HG03045 (cell line): ENCODE data around the gene LRRC40.
"Not testable (repeated sequence)": the region's sequence is repeated elsewhere in the genome, so short reads cannot be mapped to it uniquely, and the experiment has no call there.

ENCODE experiments used
- ATAC-seq: cut with Tn5 transposase; IDR thresholded peaks from one replicate; pipeline ENCODE4 v1.9.1; 2021; ENCODE audit warnings: mild to moderate bottlenecking, moderate library complexity; ENCODE audit not compliant: unreplicated experiment

LRRC40 gene

DNA sequence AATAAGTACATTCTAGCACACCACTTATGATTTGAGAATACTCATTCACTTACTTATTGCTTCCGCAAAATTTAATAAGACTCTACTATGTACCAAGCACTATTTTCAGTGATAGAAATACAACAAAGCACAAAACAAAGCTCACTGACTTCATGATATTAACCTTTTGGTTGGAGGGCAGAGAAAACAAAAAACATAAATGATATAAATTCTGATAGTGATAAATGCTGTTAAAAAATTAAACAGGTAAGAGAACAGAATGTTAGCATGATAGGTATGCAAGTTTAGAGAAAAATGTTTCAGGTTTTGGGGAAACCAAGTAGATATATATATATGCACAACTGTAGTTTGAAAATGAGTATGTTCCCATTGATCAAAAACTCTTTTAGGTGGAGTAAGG, 1.2 kb downstream of the LRRC40 start:
- no peak for ATAC-seq

DNA sequence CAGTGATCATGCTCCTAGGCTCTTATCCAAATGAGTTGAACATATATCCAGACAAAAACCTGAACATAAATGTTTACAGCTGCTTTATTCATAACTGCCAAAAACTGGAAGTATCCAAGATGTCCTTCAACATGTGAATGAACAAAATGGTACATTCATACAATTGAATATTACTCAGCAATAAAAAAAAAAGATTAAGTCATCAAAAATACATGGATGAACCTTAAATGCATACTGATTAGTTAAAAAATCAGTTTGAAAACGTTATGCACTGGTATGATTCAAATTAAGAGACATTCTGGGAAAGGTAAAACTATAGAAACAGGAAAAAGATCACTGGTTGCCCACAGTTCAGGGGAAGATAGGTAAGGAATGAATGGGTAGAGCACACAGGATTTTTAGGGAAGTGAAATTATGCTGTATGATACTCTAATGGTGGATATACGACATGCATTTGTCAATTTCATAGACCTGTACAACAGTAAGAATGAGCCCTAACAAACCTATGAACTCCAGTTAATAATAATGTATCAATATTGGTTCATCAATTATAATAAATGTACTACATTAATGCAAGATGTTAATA, 3.1 kb downstream of the LRRC40 start:
- ATAC-seq = no peak

DNA sequence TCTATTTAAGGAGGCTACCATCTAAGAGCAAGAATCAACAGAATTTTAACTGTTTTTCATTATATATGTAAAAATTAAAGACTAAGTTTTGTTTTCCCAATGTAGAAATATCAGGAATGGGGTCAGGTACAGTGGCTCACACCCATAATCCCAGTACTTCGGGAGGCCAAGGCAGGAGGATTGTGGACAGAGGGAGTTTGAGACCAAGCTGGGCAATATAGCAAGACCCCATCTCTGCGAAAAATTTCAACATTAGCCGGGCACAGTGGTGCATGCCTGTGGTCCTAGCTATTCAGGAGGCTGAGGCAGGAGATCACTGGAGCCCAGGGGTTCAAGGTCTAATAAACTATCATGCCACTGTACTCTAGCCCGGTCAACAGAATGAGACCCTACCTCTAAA, 5.3 kb downstream of the LRRC40 start:
- no peak for ATAC-seq

DNA sequence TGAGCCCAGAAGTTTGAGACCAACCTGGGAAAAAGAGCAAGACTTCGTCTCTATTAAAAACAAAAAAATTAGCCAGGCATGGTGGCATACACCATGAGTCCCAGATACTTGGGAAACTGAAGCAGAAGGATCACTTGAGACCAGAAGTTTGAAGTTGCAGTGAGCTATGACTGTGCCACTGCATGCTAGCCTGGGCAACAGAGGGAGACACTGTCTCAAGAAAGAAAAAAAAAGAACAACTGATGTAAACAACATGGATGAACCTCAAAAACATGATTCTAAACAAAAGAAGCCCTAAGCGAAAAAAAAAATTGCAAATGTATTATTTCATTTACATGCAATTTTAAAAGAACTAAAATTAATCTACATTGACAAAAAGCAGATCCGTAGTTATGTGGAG, 9.0 kb downstream of the LRRC40 start:
- no peak for ATAC-seq

DNA sequence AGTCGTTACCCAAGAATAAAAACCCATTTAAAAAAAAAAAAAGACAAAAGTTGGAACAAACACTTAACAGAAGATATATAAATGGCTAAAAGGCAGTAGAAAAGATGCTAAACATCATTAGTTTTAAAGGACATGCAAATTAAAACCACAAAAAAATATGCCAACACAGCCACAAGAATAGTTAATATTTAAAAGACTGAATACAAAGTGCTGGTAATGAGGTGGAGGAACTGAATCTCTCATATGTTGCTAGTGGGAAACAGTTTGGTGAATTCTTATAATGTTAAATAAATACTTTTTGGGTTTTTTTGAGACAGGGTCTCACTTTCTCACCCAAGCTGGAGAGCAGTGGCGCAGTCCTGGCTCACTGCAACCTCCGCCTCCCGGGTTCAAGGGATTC, 10.0 kb downstream of the LRRC40 start:
- no peak for ATAC-seq

DNA sequence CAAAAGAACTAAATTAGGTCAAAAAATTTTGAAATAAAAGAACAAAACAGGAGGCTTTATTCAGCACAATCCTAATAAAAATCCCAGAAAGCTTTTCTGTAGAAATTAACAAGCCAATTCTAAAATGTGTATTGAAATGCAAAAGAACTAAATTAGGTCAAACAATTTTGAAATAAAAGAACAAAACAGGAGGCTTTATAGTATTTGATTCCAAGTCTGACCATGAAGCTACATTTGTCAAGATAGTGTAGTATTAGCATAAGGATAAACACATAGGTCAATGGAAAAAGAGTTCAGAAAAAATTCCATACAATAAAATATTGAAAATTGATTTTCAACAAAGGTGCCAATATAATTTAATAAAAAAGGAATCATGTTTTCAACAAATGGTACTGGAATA, 10.8 kb downstream of the LRRC40 start:
- ATAC-seq = no peak

DNA sequence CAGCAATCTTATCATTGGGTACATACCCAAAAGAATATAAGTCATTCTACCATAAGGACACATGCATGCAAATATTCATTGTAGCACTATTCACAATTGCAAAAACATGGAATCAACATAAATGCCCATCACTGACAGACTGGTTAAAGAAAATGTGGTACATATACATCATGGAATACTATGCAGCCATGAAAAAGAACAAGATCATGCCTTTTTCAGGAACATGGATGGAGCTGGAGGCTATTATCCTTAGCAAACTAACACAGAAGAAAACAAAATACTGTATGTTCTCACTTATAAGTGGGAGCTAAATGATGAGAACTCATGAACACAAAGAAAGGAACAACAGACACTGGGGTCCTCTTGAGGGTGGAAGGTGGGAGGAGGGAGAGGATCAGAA, 12.9 kb downstream of the LRRC40 start:
- not testable (repeated sequence) for ATAC-seq

DNA sequence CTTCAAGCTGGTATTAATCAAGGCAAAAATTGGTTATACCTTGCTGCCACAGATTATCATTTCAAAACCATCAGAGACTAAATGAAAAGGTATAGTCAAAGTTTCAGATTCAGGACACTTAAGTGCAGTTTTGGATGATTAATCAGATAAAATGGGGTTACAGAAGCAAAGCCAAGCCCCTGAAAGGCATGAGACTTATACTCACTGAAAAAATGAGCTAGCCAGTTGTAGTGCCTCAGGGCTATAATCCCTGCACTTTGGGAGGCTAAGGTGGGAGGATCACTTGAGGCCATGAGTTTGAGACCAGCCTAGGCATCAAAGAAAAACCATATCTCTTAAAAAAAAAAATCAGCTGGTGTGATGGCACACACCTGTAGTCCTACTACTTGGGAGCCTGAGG, 15.2 kb downstream of the LRRC40 start:
- no peak for ATAC-seq

DNA sequence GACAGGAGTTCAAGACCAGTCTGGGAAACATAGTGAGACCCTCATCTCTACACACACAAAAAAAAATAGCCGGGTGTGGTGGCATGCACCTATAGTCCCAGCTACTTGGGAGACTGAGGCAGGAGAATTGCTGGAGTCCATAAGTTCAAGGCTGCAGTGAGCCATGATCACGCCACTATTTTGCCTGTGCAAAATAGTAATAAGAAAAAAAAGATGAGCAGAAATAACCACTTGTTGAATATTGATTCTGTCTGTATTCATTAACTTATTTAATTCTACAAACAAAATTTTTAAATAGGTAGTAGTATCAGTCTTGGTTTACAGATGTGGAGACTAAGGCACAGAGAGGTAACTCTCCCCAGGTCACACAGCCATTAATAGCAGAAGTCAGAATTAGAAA, 16.9 kb downstream of the LRRC40 start:
- no peak for ATAC-seq

DNA sequence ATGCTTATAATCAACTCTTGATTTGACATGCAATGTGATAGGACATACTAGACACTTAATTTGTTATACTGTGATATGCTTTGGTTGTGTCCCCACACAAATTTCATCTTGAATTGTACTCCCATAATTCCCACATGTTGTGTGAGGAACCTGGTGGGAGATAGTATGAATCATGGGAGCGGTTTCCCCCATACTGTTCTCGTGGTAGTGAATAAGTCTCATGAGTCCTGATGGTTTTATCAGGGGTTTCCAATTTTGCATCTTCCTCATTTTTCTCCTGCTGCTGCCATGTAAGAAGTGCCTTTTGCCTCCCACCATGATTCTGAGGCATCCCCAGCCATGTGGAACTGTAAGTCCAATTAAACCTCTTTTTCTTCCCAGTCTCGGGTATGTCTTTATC, 20.2 kb downstream of the LRRC40 start:
- not testable (repeated sequence) for ATAC-seq

DNA sequence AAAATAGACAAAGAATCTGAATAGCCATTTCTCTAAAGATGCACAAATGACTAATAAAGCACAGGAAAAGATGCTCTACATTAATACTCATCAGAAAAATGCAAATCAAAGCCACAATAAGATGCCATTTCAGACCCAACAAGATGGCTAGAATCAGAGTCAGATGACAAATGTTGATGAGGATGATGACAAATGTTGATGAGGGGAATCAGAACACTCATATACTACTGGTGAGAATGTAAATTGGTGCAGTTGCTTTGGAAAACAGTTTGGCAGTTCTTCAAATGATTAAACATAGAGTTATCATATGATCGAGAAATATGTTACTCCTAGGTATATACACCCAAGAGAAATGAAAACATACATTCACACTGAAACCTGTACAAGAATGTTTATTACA, 33.9 kb downstream of the LRRC40 start:
- no peak for ATAC-seq

DNA sequence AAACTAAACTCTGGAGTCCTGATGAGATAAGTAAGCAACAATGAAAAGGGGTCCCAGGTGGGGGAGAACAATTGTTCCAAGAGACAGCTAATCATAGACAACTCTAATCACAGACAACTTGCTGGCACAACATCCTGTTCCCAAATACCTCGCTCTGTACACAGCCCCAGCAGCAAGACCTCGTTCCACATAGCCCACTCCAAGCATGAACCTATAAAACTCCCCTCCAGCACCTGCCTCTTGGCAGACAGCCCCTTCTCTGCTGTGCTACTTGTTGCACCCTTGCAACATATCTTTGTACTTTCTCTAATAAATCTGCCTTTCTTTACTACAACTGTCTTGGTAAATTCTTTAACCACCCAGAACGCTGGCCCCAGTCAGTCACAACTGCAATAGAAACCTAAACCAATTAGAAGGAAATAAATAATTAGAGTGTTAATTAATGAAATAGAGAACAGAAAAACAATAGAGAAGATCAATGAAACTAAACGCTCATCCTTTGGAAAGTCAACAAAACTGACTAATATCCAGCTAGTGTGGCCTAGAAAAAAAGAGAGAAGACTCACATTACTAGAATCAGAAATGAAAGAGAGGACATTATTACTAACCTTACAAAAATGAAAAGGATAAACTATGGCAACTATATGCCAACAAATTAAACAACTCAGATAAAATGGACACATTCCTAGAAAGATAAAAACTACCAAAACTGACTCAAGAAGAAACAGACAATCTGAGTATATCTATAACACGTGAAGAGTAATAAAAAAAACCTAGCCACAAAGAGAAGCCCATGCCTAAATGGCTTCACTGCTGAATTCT, 36.1 kb downstream of the LRRC40 start:
- no peak for ATAC-seq

DNA sequence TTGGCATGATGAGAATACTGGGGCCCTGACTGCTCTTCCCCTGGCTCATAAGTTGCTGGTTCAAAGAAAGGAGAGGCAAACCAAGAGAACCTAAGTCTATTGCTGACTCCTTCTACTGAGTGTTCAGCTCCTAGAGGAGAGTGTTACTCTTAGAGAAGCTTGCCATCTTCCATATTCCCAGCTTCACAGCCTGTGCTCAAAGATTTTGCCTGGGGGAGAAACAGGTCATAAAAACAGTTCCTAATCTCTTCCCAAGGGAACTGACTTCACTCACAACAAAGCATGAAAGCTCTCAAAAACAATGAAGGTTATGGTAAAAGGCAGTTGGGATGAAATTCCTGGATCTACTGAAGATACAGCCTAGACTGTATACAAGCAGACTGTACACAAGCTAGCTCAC, 37.1 kb downstream of the LRRC40 start:
- no peak for ATAC-seq

DNA sequence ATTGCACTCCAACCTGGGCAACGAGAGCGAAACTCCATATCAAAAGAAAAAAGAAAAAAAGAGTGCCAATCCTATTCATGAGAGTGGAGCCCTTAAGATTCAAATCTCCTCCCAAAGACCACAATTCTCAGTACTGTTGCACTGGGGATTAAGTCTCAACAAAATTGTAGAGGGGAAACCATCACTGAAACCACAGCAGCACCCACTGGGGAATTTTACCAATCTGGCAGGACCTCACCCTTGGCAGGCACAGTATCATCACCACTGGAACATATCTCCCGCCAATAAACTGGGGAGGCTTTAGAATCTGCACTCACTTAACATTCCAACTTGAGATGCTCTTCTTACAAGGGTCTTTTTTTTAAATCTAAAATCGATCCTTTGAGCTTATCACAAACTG, 41.0 kb downstream of the LRRC40 start:
- no peak for ATAC-seq

DNA sequence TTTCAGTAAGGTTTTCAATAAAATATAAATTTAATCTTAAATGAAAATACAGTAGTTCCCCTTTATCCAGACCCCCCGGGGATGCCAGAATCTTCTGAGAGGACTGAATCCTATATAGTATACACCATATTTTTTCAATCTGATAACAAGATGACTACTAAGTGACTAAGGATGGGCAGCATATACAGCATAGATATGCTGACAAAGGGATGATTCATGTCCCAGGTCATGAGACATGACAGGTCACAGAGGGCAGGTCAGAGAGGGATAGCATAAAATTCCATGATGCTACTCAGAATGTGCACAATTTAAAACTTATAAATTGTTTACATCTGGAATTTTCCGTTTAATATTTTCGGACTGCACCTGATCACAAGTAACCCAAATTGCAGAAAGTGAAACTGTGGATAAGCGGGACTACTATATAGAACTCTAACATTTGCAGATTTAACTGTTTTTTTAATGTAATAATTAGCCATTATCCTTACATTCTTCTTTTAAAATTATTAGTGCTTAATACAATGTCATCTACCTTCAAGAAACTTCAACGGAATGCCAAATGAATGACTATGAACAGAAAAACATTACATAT, 48.8 kb downstream of the LRRC40 start:
- ATAC-seq = no peak

DNA sequence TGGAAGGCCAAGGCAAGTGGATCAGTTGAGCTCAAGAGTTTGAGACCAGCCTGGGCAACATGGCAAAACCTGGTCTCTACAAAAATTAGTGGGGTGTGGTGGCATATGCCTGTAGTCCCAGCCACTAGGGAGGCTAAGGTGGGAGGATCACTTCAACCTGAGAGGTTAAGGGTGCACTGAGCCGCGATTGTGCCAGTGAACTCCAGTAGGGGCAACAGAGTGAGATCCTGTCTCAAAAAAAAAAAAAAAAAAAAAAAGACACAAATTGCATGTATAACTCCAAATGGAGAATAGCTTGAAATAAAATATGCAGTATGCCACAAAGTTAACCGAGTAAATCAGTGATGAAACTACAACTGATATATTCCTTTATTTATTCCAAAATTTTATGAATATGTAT, 51.6 kb downstream of the LRRC40 start:
- ATAC-seq = no peak

DNA sequence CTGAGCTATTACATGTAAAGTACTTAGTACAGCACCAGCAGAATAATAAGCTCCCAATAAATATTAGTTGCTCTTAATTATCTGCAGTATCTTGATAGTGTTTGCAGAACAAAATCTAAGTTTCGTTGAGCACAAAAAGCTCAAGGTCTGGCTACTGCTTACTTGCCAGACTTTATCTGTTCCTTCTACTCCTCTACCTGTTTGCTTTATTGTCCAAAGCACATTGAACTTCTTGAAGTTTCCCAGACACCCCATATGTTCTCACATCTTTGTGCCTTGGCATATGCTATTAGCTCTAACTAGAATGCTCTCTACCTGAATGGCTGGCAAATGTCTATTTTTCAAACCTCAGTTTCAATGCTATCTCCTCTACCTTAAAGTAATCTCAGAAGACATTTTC, 54.9 kb downstream of the LRRC40 start:
- ATAC-seq = no peak

DNA sequence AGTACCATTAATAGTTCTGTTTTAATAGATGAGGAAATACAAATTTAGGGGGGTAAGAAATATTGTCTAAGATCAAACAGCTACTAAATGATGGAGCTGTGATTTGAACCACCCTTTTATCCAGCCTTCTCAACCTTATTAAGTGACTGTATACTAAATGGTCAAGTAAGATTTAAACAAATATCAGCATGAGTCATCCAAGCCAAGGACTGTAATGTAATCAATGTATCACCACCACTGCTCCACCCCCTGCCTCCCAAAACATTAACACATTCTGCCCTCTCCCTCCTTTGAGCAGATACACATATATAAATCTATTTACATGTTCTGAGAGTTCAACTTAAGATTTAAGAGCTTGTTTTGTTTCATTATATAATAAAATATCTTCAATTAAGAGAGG, 58.9 kb downstream of the LRRC40 start:
- no peak for ATAC-seq

DNA sequence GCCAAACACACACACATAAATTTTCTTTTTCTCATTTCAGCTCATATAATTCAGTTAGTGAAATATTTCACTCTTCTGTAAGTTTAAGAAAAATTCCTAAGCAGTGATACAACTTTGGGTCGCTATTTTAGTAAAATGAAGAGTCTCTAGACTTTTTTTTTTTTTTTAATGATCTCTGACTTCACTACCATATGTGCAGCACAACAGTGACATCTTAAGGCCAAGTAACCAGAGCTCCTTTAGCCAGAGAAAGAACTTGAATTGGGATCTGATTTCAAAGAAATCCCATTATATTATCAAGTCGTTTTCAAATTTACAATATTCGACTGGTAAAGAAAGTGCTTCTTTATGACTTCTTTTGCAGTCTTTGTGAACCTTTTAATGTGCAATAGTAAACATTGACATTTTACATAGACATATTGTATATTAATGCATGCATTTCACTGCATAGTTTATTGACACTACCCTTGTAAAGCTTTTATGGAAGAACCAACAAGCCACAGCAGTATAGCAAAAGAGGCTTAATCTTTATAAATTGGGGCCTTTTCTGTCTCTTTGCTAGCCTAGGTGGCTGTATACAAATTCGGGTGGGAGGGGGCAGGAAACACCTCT, 62.2 kb downstream of the LRRC40 start:
- ATAC-seq = no peak

DNA sequence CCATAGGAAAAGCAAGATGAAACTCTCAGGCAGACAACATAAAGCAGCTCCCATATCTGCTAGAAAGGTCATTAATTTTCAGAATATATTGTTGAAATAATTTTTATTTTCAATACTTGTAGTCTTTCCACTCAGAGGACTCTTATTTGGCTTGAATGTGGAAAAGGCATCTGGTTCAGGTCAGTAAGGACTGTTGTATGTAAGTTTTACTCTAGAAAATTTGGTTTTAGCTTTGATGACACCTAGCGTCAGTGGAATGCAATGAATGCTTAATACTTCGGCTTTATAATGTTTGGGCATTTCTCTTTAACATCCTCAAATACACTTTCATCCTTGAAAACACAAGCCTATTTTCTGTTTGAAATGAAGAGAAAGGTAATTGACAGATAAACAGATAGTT, 63.3 kb downstream of the LRRC40 start:
- ATAC-seq = no peak

DNA sequence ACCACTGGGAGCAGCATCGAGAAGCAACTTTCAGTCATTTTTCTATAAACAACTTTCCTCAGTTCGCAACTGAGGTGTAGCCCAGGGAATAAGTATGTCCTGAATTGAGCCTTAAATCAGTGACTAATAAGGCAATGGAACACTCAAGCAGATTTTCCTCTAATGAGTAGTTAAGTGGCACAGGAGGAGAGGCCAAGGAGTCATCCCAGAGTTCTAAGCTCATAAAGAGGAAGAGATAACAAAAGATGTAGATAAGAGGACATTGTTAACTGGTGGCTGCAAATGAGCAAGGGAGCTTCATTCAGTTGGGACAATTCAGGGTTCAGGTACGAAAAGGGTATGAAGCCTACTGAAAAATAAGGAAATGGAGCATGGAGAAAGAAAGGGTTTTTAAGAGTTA, 64.5 kb downstream of the LRRC40 start:
- no peak for ATAC-seq

DNA sequence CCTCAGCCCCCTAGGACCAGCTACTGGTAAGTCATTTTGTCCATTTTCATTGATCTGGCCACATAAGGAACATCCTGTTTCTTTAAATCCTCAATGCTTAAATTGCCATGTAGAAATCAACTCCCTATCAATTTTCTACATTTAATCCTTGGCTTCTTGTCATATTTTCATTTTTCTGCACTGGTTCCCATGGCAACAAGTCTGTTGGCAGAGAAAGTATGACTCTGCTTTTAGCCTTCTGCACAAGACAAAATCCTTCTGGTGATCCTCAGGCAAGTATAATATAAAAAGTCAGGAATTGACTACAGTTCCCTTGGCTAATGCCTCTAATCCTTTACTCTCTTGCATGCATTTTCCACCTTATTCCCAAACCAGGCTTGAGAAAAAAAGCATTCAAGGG, 65.0 kb downstream of the LRRC40 start:
- no peak for ATAC-seq
